Hepatocyte (in vitro differentiated cells): ENCODE measurements around the gene SMIM1.

Experiments
- CTCF ChIP-seq: fragments of 200-600 bp; sonication (generic); IDR thresholded peaks from 2 replicates; pipeline ENCODE4 v1.5.1; 2016; ENCODE audit warnings: antibody characterized with exemption, mild to moderate bottlenecking; ENCODE audit not compliant: poor library complexity
- EZH2phosphoT487 ChIP-seq: fragments of 200-600 bp; sonication (generic); IDR thresholded peaks from one replicate; pipeline ENCODE4 v1.6.1; 2018; ENCODE audit warnings: antibody characterized with exemption, mild to moderate bottlenecking, low read depth, moderate library complexity; ENCODE audit not compliant: unreplicated experiment, severe bottlenecking

GRCh38 chr1:3740752-3741151 lies 31.8 kb upstream of the SMIM1 start:
- TF ChIP-seq CTCF (no peak), EZH2phosphoT487 (no peak)
